Central memory CD4-positive, alpha-beta T cell (primary cell): ENCODE measurements around the gene ZNF619.

ENCODE experiments used
- DNase-seq: peaks from one replicate; pipeline ENCODE4 v3.0.0; 2022

Gene ZNF619

DNA sequence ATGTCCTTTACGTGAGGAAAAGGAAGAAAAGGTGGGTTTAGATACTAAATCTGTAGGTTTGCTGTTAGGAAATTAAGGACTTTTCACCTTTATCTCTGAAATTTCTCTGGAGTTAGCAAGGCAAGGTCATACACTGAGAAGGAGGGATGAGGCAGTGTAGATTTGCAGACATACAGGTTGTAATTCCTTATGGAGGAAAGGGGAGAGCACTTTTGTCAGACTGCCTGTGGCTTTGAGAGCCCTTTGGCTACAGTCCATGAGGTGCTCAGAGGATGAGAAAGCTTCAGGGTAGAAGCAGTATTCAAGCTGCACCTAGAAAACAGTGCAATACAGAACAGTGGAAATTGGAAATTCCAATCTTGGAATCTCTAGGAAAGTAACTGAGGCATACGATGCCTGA, 11.5 kb upstream of the ZNF619 start:
- no peak for DNase-seq

DNA sequence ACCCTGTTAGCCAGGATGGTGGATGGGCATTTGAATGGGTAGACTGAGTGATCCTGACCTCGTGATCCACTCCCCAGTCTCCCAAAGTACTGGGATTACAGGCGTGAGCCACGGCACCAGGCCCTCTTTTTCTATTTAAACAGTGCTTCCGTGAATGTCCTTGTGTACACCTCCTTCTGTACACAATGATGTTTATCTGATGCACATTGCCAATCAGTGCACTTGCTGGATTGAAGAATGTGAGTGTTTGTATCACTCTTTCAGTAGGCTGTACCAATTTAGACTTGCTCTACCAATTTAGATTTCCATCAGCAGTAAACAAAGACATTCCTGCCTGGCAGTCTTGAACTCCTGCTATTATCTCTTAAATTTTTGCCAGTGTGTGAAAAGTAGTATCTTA, 8.9 kb upstream of the ZNF619 start:
- DNase-seq = no peak

DNA sequence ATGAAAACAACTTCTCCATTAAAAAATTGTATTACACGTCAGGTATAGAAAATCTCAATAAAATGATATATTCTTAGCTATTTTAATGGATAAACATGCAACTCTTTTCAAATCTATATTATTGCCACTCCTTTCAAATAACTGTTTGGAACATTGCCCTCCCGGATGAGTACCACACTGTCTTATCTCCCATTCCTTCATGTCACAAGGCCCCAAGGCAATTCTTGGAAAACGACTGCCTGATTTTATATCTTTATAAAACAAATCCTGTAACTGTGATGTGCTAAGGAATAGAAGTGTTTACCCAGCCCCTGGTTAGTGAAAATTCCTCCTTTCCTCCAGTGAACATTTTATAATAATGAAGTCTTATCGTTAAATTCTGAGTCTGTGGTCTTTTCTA, 6.2 kb upstream of the ZNF619 start:
- DNase-seq = no peak

DNA sequence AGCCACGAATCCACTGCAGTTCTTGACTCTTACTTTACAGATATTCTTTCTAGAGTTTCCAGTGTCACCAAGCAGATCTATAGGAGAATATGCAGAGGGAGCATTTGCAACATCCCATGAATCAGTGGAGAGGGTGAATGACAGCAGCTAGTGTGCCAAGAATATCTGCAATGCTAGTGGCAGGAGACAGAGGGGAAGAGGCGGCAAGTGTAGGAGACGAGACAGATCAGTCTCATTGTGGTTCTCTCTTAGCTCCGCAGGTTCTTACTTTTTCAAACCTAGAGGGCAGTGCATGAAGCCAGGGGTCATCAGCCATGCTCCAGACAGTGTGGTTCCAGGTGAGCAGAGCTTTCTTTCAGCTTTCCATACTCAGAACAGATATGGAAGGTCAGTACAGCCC, 744 bp downstream of the ZNF619 start:
- DNase-seq = no peak

DNA sequence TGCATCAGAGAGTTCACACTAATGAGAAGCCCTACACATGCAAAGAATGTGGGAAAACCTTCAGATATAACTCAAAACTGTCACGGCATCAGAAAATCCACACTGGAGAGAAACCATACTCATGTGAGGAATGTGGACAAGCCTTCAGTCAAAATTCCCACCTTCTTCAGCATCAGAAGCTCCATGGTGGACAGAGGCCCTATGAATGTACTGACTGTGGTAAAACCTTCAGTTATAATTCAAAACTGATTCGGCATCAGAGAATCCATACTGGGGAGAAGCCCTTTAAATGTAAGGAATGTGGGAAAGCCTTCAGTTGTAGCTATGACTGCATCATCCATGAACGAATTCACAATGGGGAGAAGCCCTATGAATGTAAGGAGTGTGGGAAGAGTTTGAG, 10.2 kb downstream of the ZNF619 start:
- DNase-seq = no peak

DNA sequence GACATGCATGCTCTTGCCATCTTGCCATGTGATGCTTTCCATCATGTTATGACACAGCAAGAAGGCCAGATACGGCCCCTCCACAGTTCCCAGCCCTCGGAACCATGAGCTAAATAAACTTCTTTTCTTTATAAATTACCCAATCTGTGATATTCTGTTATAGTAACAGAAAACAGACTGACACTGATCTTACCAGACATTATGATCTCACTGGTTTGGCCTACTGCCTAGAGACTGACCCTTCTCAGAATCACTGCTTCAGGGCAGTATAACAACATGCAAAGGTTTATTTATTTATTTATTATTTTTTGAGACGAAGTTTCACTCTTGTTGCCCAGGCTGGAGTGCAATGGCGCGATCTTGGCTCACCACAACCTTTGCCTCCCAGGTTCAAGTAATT, 14.0 kb downstream of the ZNF619 start:
- no peak for DNase-seq

DNA sequence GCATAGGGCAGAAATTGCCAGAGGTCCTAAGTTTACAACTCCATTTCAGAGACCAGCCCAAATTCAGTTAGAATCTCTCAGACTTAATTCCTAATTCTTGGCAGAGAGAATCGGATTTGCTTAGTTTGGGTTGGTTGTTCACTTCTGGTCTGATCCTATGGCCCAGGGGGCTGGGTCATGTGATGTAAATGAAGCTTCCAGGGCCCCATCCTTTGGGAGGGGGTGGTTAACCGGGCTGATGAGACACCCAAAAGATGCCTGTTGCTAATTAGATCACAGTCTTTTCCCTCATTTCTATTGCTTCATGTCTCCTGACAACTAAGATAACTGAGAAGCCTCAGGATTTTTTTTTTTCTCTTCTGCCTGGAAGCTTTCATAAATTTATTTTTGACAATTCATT, 17.8 kb downstream of the ZNF619 start:
- no peak for DNase-seq

DNA sequence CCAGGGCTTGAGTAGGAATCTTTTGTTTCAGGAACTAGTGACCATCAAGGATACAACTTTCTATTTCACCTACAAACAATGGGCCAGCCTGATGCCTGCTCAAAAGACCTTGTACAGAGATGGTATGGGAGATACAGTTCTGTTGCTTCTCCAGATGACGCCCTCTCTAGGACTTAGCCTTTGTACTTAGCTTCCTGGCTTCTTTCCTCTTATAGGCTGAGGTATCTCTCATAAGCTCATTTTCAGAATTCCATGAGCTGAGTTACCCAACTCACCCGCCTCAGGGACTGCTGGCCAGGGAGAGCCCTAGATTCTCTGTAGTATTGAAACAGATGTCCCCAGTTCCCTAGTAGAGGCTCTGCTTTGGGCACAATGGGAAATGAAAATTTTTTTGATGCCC, 20.4 kb downstream of the ZNF619 start:
- no peak for DNase-seq

DNA sequence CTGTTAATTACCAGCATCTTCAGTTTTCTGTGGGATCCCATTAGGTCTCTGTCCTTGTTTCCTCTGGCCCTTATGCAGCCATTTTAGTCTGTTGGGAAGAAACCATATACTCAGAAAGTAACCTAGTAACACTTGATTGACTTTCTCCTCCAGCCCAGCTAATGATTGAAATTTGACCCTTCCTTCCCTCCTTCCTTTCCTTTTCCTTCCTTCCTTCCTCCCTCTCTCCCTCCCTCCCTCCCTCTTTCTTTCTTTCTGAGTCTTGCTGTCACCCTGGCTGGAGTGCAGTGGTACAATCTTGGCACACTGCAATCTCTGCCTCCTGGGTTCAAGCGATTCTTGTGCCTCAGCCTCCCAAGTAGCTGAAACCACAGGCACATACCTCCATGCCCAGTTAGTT, 23.0 kb downstream of the ZNF619 start:
- no peak for DNase-seq

DNA sequence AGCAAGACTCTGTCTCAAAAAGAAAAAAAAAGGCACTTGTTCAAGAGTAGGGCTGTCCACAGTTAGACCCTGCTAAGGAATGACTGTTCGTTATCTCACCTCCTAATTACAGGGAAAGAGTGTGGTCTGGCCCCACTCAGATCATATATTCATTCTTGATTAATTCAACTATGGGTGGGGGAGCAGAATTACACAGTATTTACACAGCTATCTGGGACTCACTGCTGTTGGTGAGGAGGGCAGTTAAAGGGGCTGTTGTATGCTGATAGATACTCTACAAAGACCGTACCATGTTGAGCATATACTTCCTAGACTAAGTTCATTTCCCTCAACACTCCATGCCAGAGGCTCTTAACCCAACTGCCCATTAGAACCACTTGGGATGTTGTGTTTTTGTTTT, 25.1 kb downstream of the ZNF619 start:
- DNase-seq = no peak

DNA sequence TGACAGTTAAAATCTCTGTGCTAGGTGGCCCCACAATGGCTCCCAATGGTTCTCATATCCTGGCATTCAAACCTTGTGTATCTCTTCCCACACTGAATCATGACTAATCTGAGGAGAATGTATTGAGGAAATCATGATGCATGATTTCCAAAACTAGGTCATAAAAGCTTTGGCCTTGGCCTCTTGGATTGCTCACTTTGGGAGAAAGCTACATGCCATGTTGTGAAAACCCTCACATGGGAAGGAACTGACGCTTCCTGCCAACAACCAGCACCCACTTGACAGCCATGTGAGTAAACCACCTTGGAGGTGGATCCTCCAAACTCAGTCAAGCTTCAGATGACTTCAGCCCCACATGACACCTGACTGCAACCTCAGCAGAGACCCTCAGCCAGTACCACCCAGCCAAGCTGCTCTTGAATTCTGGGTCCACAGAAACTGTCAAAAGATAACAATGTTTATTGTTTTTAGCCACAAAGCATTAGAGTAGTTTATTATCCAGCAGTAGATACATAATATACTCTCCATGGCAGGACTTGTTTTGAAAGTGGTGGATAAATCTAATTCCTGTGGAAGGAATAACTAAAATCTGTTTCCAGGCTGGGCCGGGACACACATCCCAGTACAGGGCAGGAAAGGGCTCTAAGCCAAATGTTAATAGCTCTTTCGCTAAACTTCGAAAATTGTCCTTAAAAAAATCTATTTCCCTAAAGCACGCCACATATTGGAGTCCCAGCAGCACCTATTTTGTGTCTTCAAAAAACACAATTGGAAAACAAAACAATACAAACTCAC, 27.9 kb downstream of the ZNF619 start:
- no peak for DNase-seq

DNA sequence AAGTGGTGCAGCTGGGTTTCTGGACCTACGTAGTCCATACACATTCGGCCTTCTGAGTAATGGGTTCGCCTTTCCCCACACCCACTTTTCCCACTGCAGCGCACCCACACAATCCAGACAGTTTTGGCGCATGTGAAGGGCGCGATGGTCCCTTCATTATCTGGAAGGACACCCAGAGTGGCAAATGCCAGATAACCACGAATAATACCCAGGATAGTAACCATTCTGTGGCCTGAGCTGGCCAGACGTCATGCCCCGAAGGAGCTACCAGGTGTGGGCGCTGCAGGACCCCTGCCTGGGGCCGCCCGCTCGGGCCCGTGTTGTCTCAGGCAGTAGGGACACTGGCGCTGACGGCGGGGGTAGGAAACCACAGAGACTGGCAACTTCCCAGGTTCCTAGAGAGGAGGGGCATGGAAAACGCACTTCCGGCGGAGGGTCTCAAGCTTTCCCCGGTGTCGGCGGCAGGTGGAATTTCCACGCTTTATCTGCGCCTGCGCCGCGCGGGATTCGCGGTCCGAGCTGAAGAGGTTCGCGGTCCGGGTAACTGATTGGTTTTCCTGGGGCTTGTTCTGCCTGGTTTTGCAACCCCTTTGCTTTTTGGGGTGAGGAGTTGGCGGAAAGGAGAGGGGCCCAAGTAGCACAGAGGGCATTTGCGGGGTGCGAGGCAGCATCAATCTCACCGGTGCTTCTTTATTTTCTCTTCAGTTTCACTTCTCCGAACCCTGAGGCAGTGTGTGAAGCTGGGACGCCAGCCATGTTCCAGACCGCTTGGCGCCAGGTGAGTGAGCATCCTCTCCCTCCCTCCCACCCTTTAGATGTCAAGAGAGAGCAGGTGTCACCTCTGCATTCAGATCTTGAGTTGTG, 28.9 kb downstream of the ZNF619 start, which contains the start of gene ZNF620:
ZNF620 (plus strand) TSS at position 441 of the 864 bp plus-strand sequence; CDS start at position 755, 314 bp downstream.
- peak; percentile 22 for DNase-seq

DNA sequence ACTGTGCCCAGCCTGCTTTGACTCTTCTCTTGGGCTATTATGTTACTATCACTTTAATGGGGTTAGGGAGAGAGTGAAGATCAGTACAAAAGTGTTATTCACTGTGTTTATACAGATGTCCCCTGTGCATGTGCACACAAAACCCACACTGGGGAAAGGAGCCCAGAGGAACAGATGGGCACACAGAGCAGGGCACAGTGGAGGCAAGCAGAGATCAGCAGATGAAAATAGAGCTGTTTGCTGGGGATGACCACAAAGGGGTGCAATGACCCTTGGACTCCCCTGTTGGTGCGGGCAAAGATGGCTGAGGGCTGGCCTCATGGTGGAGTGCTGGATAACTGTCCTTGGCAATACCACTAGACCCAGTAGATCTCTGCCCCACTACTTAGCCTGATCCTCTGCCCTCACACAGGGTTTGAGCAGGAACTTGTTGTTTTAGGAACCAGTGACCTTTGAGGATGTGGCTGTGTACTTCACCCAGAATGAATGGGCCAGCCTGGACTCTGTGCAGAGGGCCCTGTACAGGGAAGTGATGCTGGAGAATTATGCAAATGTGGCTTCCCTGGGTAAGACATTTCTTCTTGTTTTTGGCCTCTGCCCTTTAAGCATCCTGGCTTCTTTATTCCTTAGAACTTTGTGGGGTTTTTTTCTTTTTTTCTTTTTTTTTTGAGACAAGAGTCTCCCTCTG, 34.3 kb downstream of the ZNF619 start:
- DNase-seq = no peak

DNA sequence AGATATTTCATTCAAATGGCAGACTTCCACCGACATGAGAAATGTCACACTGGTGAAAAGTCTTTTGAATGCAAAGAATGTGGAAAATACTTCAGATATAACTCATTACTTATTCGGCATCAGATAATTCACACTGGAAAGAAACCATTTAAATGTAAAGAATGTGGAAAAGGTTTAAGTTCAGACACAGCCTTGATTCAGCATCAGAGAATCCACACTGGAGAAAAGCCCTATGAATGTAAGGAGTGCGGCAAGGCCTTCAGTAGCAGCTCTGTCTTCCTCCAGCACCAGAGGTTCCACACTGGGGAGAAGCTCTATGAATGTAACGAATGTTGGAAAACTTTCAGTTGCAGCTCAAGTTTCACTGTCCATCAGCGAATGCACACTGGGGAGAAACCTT, 39.3 kb downstream of the ZNF619 start:
- no peak for DNase-seq

DNA sequence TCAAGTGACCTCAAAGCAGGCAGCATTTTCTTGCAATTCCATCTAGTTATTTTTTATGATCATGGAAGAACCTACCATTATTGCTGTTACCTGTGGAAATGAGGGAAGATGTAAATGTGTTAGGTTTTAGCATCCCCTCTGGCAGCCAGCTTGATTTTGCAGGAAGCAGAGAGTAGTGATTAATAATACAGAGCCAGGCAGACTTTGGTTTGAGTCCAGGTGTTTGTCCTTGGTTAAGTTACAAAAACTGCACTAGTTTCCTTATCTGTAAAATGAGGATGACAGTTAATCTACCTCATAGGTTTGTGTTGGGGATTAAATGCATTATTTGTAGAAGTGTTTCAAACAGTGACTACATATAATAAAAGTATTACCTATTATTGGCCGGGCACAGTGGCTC, 41.1 kb downstream of the ZNF619 start:
- DNase-seq = no peak

DNA sequence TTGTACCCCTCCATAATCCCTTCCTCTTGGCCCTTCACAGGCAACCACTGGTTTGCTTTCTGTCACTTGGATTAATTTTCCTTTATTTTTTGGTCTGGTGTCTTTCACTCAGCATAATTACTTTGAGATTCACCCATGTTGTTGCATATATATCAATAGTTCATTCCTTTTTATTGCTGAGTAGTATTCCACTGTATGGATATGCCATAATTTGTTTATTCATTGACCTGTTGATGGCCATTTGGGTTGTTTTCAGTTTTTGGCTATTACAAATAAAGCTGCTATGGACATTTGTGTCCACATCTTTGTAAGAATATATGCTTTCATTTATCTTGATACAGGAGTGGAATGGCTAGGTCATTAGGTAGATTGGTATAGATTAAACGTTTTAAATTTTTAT, 41.9 kb downstream of the ZNF619 start:
- DNase-seq = no peak

DNA sequence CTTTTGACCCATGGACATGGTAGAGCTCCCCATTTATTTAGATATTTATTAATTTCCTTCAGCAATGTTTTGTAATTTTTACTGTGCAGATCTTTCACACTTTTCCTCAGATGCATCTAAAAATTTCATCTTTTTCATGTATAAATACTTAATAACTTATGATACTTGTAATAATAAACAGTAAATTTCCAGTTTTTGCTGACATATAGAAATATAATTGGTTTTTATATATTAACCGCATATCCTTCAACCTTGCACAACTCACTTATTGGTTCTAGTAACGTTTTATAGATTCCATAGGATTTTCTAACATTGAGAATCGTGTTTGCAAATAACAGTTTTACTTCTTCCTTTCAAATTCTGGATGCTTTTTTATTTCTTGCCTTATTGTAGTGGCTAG, 44.3 kb downstream of the ZNF619 start:
- no peak for DNase-seq

DNA sequence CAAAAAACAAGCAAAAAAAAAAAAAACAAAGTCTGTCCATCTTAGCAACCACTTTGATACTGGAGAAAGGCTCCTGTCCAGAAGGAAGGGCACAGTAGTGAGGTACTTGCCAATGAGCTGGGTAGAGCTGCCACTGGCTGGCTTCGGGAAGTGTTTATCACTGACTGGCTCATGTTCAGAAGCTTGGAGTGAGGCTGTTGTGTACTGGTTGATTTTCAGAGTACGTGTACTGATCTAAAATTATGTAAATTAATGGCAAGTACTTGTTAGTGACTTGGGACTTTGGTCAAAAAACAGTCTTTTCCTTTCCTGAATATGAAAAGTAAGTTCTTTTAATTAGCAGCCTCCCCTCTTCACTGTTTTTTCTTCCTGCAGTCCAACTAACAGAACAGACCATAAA, 46.9 kb downstream of the ZNF619 start:
- no peak for DNase-seq

DNA sequence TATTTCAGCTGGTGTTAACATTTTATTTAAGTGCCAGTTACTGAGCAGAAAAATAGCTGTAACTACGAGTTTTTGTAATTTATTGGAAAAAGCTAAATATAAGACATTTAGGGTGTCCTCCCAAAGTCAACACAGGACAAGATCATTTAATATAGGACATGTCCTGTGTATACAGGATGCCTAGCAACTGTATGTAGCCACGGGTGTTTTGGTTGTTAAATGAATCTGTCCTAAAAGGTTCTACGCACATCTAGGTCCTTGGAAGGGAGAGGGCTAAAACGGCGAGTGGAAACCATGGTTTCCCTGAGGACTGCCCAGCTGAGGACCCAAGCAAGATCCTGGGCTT, 47.3 kb downstream of the ZNF619 start:
- no peak for DNase-seq

DNA sequence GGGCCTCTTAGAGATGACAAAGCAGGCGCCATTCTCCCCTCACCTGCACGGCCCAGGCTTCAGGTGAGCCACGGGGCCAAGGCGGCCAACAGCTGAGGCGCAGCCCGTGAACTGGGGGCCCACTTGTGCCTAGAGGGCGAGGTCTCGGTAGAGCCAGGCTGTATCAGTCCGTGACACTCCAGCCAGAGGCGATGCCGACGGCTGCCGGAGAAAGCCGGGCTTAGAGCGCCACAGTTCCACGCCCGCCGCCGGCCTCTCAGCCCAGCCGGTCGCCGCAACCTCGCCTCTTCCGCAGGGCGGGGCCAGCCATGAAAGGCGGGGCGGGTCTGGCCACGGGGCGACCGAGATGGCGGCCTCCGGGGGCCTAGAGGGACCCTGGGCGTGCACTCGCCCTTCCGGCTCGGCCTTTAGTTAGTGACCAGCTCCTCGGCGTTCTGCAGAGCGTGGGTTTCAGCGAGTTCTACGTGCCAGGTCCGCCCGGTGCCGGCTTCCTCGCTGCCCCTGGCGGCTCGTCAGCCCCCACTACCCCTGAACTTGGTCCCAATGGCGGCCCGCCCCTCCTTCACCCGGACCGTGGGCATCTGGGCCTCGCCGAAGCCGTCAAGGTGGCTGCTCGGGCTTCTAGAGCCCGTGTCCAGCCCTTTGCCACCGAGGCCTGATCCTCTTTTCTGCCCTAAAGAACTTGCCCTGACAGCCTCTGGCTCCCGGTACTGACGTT, 47.8 kb downstream of the ZNF619 start, which contains the start of gene ZNF621:
ZNF621 (plus strand) TSS at position 393 of the 718 bp plus-strand sequence. CDS start 881 bp downstream, outside the sequence.
- peak; percentile 74 for DNase-seq

DNA sequence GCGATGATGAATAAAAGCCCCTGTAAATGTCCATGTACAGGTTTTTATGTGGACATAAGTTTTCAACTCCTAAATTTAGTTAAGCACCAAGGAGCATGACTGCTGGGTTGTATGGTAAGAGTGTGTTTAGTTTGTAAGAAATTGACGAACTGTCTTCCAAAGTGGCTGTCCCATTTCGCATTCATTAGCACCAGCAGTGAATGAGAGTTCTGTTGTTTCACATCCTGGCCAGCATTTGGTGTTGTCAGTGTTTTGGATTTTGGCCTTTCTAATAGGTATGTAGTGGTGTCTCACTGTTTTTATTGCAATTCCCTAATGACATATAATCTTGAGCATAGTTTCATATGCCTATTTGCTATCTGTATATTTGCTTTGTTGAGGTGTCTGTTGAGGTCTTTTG, 51.5 kb downstream of the ZNF619 start:
- no peak for DNase-seq

DNA sequence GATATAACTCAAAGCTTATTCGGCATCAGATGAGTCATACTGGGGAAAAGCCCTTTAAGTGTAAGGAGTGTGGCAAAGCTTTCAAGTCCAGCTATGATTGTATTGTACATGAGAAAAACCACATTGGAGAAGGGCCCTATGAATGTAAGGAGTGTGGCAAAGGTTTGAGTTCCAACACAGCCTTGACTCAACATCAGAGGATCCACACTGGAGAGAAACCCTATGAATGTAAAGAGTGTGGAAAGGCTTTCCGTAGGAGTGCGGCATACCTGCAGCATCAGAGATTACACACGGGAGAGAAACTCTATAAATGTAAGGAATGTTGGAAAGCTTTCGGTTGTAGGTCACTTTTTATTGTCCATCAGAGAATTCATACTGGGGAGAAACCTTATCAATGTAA, 55.3 kb downstream of the ZNF619 start:
- DNase-seq = no peak

DNA sequence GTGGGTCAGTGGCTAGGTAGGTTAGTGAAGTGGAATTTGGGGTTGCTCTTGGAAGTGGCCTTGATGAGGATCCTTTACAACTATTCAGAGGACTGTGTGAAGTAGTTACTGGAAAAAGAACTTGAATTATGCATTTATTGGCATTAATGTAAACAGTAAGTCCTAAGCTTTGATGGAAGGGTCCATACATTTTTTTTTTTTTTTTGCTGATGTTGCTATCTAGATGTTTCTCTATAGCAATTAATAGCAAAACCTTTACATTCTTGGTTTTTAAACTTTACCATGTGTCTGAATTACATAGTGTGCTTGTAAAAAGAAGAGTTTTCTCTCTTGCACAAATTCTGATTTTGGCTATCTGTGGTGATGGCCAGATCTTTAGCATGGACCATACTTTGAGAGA, 57.4 kb downstream of the ZNF619 start:
- DNase-seq = no peak
